Body of pancreas (tissue), 4 donors: ENCODE data around the gene PLA2G4E.

Source experiments
- CTCF ChIP-seq, 7 experiments: fragments of 450-650 bp in 4 of 7; fragments of 200-600 bp in 3 of 7; sonication (generic) in 3 of 7; IDR thresholded peaks; one replicate each; pipeline ENCODE4 v1.5.1; 2016 to 2019; ENCODE audit warnings: antibody characterized with exemption in 7 of 7
- POLR2A ChIP-seq, 3 donors: fragments of 450-650 bp; IDR thresholded peaks; one replicate each; pipeline ENCODE4 v1.6.1; 2016; ENCODE audit warnings: antibody characterized with exemption in 3 of 3, mild to moderate bottlenecking in 2 of 3

DNA sequence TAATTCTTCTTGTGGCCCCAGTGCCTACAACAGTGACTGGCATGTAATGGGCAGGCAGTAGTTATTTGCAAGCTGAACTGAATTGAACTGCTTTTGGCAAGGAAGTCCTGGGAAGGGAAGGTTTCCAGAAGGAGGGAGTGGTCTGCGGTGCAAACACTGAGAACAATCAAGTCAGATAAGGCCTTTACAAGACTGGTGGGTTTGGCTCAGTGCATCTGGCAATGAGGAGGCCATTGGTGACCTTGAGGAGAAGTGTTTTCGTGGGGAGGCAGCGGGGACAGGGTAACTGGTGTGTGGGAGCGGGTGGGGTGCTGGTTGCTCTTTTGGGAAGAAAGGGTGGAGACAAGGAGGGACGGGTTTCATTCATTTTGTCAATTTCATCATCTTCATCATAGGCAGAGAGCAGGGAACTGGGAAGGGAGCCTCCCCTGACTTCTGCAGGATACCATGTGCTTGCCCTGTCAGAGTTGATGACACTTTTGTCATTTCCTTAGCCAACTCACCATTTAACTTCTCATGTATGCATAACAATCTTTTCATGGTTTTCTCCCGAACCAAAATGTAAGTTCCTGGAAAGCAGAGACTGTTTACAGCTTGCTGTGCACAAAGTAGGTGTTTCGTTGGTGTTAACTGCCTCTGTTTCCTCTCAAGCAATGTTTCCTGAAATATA is 40.1 kb downstream of the PLA2G4E start:
- no peak for TF ChIP-seq CTCF (IDR thresholded peaks at IDR 0.05)
- no peak for TF ChIP-seq POLR2A (IDR thresholded peaks at IDR 0.05)
